ENCODE data around the gene DMAP1.

DNA sequence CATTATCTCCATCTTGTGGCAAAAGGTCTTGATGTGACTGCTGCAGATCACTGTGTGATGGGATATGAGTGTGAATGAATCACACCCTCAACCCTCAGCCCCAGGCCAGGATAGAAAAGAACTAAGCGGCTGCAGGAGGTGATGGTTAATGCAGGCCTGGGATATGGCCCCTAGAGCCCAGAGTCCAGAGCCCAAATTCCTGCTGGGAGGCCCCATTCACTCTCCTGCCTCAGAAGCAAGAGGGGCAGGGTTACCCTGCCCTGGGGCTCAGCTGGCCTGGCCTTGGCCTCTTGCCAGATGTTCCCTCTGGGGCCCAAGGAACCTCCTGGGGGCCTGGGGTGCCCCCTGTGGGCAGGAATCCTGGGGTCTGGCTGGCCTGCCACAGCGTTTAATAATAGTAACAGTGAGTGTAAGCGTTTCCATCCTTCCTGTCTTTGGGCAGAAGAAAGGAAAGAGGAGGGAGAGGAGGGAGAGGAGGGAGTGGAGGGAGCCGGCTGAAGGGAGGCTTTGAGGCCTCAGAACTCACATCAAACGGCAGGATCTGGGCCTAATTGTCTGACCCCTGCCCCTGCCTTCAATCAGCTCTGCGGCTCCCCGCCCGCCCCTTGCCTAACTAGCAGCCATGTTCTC, 26.2 kb downstream of the DMAP1 start:
- TF ChIP-seq POLR2AphosphoS5 (IDR thresholded peaks at IDR 0.05) (no peak), POLR2A (IDR thresholded peaks at IDR 0.05) (no peak)
- TF ChIP-seq, protein P1, sequence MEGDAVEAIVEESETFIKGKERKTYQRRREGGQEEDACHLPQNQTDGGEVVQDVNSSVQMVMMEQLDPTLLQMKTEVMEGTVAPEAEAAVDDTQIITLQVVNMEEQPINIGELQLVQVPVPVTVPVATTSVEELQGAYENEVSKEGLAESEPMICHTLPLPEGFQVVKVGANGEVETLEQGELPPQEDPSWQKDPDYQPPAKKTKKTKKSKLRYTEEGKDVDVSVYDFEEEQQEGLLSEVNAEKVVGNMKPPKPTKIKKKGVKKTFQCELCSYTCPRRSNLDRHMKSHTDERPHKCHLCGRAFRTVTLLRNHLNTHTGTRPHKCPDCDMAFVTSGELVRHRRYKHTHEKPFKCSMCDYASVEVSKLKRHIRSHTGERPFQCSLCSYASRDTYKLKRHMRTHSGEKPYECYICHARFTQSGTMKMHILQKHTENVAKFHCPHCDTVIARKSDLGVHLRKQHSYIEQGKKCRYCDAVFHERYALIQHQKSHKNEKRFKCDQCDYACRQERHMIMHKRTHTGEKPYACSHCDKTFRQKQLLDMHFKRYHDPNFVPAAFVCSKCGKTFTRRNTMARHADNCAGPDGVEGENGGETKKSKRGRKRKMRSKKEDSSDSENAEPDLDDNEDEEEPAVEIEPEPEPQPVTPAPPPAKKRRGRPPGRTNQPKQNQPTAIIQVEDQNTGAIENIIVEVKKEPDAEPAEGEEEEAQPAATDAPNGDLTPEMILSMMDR (IDR thresholded peaks at IDR 0.05): no peak
